Fibroblast of lung (primary cell): ENCODE results near the gene ZFYVE28. TPM values are rescaled to one million over a fixed set of nuclear protein-coding genes. Genes with fewer than 3 reads are reported as not detected.

Source experiments
- DNase-seq, 2 donors: peaks; one replicate each; pipeline versions ENCODE4 v3.0.0 to v3.0.0-alpha.2; 2010; ENCODE audit warnings: low read depth in 2 of 2
- H2AFZ ChIP-seq: 2 replicates; pipeline ENCODE4 v1.5.1; 2012; ENCODE audit warnings: low read length, control low read depth, inconsistent platforms
- H3K27ac ChIP-seq: 2 replicates; pipeline ENCODE4 v1.5.1; 2011; ENCODE audit warnings: low read length, control low read depth; ENCODE audit not compliant: insufficient read depth
- H3K27me3 ChIP-seq: 2 replicates; pipeline ENCODE4 v1.5.1; 2011; ENCODE audit warnings: mild to moderate bottlenecking, low read length; ENCODE audit not compliant: control insufficient read depth, insufficient read depth
- H3K36me3 ChIP-seq: 2 replicates; pipeline ENCODE4 v1.5.1; 2011; ENCODE audit warnings: low read length; ENCODE audit not compliant: control insufficient read depth, insufficient read depth
- H3K4me1 ChIP-seq: 2 replicates; pipeline ENCODE4 v1.5.1; 2011; ENCODE audit warnings: low read length; ENCODE audit not compliant: control insufficient read depth, insufficient read depth; ENCODE audit errors: extremely low read depth
- H3K4me2 ChIP-seq: 2 replicates; pipeline ENCODE4 v1.5.1; 2011; ENCODE audit warnings: low read length, control low read depth; ENCODE audit not compliant: insufficient read depth; ENCODE audit errors: extremely low read depth
- H3K4me3 ChIP-seq, 4 experiments: fragments of 200-600 bp in 1 of 4; sonication (generic) in 1 of 4; replicated peaks in 1 of 4; 2 replicates each; pipeline ENCODE4 v1.5.1; 2011 to 2016; ENCODE audit warnings: low read length in 4 of 4, low read depth in 3 of 4, mild to moderate bottlenecking in 3 of 4, control low read depth in 2 of 4, inconsistent platforms in 1 of 4, mixed read lengths in 1 of 4; ENCODE audit not compliant: insufficient read depth in 1 of 4; ENCODE audit errors: control extremely low read depth in 1 of 4
- H3K79me2 ChIP-seq: 2 replicates; pipeline ENCODE4 v1.5.1; 2012; ENCODE audit warnings: mild to moderate bottlenecking, low read length, inconsistent platforms; ENCODE audit not compliant: control insufficient read depth, insufficient read depth
- H3K9ac ChIP-seq: 2 replicates; pipeline ENCODE4 v1.5.1; 2011; ENCODE audit warnings: mild to moderate bottlenecking, low read length, control low read depth; ENCODE audit not compliant: insufficient read depth
- H3K9me3 ChIP-seq: 2 replicates; pipeline ENCODE4 v1.5.1; 2012; ENCODE audit warnings: low read depth, low read length; ENCODE audit not compliant: control insufficient read depth, insufficient read depth
- H4K20me1 ChIP-seq: 2 replicates; pipeline ENCODE4 v1.5.1; 2011; ENCODE audit warnings: low read length; ENCODE audit not compliant: control insufficient read depth, insufficient read depth; ENCODE audit errors: extremely low read depth
- EZH2 ChIP-seq: IDR thresholded peaks from 2 replicates; pipeline ENCODE4 v1.5.1; 2012; ENCODE audit warnings: low read length, control low read depth, mild to moderate bottlenecking; ENCODE audit errors: missing control alignments
- polyA plus RNA-seq, 2 donors: library from polyadenylated mRNA; depleted of rRNA in 1 of 2; stranded (reverse) in 1 of 2; unstranded in 1 of 2; fragments of >200 nt; gene quantifications; 2 replicates each; pipeline ENCODE4 v1.2.1, GENCODE V29; 2011 to 2012; ENCODE audit warnings: missing spikeins in 1 of 2
- total RNA-seq: library from RNA; depleted of rRNA; stranded (reverse); fragments of >200 nt; gene quantifications from 2 replicates; pipeline ENCODE4 v1.2.1, GENCODE V29; 2014
- TF ChIP-seq, protein P1 (sequence below), 2 donors: IDR thresholded peaks in 1 of 2; conservative IDR thresholded peaks in 1 of 2; 1 replicate in 1 of 2; 2 replicates in 1 of 2; pipeline ENCODE4 v1.5.1; 2011 to 2012; ENCODE audit warnings: low read length in 2 of 2, control low read depth in 1 of 2, inconsistent platforms in 1 of 2, low read depth in 1 of 2, mild to moderate bottlenecking in 1 of 2

Gene ZFYVE28
- total and polyA plus RNA-seq, 2 donors (not counting 1 experiment from before 2014, with no cell fraction given) = 2.4 to 11.6 TPM

DNA sequence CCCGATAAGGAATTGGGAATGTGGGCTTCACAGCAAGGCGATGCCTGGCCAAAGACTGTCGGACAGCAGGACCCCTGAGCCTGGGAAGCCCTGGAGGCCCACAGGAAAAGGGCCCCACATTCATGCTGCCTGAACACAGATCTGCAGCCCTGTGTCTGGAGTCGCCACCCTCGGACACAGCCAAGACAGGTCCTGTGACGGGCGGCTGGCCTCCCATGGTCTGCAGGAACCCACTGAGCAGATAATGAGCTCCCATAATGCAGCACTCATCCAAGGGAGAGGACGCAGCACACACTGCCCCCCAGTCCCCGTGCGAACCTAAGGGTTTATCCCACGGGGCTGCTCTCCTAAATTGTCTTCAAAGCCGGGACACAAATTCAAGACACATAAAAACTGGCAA lies 30.6 kb downstream of the ZFYVE28 start:
- no peaks in the 10 kb centered on the region for H3K4me1 ChIP-seq
- H3K9ac ChIP-seq = no peak overlapping the region
- no peaks in the 10 kb centered on the region for H3K27me3 ChIP-seq
- H3K4me3 ChIP-seq = no peak overlapping the region
- H3K4me2 ChIP-seq = no peak overlapping the region
- no peak overlapping the region for H2AFZ ChIP-seq
- no peak for DNase-seq
- TF ChIP-seq, protein P1, sequence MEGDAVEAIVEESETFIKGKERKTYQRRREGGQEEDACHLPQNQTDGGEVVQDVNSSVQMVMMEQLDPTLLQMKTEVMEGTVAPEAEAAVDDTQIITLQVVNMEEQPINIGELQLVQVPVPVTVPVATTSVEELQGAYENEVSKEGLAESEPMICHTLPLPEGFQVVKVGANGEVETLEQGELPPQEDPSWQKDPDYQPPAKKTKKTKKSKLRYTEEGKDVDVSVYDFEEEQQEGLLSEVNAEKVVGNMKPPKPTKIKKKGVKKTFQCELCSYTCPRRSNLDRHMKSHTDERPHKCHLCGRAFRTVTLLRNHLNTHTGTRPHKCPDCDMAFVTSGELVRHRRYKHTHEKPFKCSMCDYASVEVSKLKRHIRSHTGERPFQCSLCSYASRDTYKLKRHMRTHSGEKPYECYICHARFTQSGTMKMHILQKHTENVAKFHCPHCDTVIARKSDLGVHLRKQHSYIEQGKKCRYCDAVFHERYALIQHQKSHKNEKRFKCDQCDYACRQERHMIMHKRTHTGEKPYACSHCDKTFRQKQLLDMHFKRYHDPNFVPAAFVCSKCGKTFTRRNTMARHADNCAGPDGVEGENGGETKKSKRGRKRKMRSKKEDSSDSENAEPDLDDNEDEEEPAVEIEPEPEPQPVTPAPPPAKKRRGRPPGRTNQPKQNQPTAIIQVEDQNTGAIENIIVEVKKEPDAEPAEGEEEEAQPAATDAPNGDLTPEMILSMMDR (conservative IDR thresholded peaks at IDR 0.05 in 1 of 2, IDR thresholded peaks at IDR 0.05 in 1 of 2; ENCODE audit: low read depth in 1 of 2, low read length in 2 of 2) = no peak
- no peak for TF ChIP-seq EZH2
- no peaks in the 10 kb centered on the region for H3K79me2 ChIP-seq
- no peak overlapping the region for H3K27ac ChIP-seq
- H3K36me3 ChIP-seq = no peaks in the 10 kb centered on the region
- H3K9me3 ChIP-seq = no peaks in the 10 kb centered on the region
- H4K20me1 ChIP-seq = no peaks in the 10 kb centered on the region

DNA sequence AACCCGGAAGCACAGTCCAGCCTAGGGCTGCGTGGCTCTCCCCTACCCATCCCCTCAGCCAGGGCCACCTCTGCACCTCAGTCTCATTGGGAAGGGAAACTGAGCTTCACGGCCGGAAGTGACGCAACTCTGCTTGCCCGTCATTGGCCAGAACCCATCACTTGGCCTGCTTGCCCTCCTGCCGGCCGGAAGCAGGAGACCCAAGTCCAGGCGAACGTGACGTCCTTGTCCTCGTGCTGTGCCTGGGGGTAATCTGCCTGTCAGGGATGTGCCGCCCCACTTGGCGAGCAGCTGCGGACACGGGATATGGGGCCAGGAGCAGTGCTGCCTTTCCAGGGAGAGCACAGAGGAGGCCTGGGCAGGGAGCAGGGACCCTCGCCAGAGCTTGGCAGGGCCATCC lies 31.2 kb downstream of the ZFYVE28 start:
- Histone ChIP-seq H3K4me1 (no peaks in the 10 kb centered on the region), H2AFZ (no peak overlapping the region), H3K4me3 (no peak overlapping the region), H3K36me3 (no peaks in the 10 kb centered on the region), H4K20me1 (no peaks in the 10 kb centered on the region), H3K27ac (no peak overlapping the region), H3K27me3 (no peaks in the 10 kb centered on the region), H3K79me2 (no peaks in the 10 kb centered on the region), H3K4me2 (no peak overlapping the region), H3K9me3 (no peaks in the 10 kb centered on the region), H3K9ac (no peak overlapping the region)
- TF ChIP-seq, protein P1 (conservative IDR thresholded peaks at IDR 0.05 in 1 of 2, IDR thresholded peaks at IDR 0.05 in 1 of 2; ENCODE audit: low read depth in 1 of 2, low read length in 2 of 2) = no peak
- TF ChIP-seq EZH2 = no peak
- DNase-seq = no peak

DNA sequence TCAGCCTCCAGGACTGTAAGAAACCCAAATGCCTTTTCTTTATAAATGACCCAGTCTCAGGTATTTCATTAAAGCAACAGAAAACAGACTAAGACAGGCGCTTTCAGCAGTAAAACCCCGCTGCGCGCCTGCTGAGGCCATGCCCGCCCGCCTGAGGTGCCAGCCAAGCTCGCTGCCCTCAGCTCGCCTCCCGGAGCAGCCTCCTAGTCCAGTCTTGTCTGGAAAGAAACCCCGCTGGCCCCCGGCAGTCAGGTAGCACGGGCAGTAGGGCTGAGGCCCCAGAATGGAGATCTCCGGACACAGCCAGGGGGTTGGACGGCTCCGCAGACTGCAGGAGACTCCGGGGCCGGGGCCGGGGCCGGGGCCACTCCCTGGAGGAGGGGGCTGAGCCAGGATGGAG lies 31.7 kb downstream of the ZFYVE28 start:
- H3K9ac ChIP-seq = no peak overlapping the region
- no peaks in the 10 kb centered on the region for H4K20me1 ChIP-seq
- TF ChIP-seq, protein P1 (conservative IDR thresholded peaks at IDR 0.05 in 1 of 2, IDR thresholded peaks at IDR 0.05 in 1 of 2; ENCODE audit: low read depth in 1 of 2, low read length in 2 of 2) = no peak
- no peak for TF ChIP-seq EZH2
- no peaks in the 10 kb centered on the region for H3K79me2 ChIP-seq
- H3K36me3 ChIP-seq = no peaks in the 10 kb centered on the region
- no peak overlapping the region for H2AFZ ChIP-seq
- H3K4me2 ChIP-seq = no peak overlapping the region
- DNase-seq = no peak
- no peaks in the 10 kb centered on the region for H3K4me1 ChIP-seq
- no peaks in the 10 kb centered on the region for H3K9me3 ChIP-seq
- H3K27ac ChIP-seq = no peak overlapping the region
- H3K4me3 ChIP-seq = no peak overlapping the region
- H3K27me3 ChIP-seq = no peaks in the 10 kb centered on the region
